ENCODE measurements around the gene PPA2.
A peak's percentile ranks its signal among the peaks of the same experiment; 100 is the strongest.

Gene PPA2

GRCh38 chr4:105474099-105474518 lies 247 bp upstream of the PPA2 start:
- Histone ChIP-seq H3K27me3 (no peaks in the 10 kb centered on the region), H3K9me3 (no peaks in the 10 kb centered on the region), H3K4me3 (ENCODE audit: low read depth in 1 of 2, low read length in 1 of 2) (peak overlapping the region; percentile 74 to 96), H3K4me1 (ENCODE audit: control insufficient read depth in 1 of 2, insufficient read depth in 1 of 2, low read depth in 1 of 2, low read length in 1 of 2) (peaks cover 40 to 41% of the 10 kb centered on the region in 2 experiments), H3K36me3 (no peaks in the 10 kb centered on the region), H3K27ac (peak overlapping the region; percentile 88)
- peak; percentile 64 for TF ChIP-seq CTCF (IDR thresholded peaks at IDR 0.05)

GRCh38 chr4:105472871-105473323 lies 965 bp downstream of the PPA2 start:
- no peaks in the 10 kb centered on the region for H3K27me3 ChIP-seq
- peak overlapping the region; percentile 88 for H3K27ac ChIP-seq
- no peak for TF ChIP-seq CTCF (IDR thresholded peaks at IDR 0.05)
- H3K36me3 ChIP-seq: no peaks in the 10 kb centered on the region
- H3K9me3 ChIP-seq: no peaks in the 10 kb centered on the region
- H3K4me3 ChIP-seq (ENCODE audit: low read depth in 1 of 2, low read length in 1 of 2): peak overlapping the region; percentile 74 to 96
- peaks cover 40 to 41% of the 10 kb centered on the region in 2 experiments for H3K4me1 ChIP-seq (ENCODE audit: control insufficient read depth in 1 of 2, insufficient read depth in 1 of 2, low read depth in 1 of 2, low read length in 1 of 2)

GRCh38 chr4:105471566-105472176 lies 2.2 kb downstream of the PPA2 start:
- TF ChIP-seq CTCF (IDR thresholded peaks at IDR 0.05): peak; percentile 75
- peaks cover 40 to 41% of the 10 kb centered on the region in 2 experiments for H3K4me1 ChIP-seq (ENCODE audit: control insufficient read depth in 1 of 2, insufficient read depth in 1 of 2, low read depth in 1 of 2, low read length in 1 of 2)
- H3K9me3 ChIP-seq: no peaks in the 10 kb centered on the region
- H3K4me3 ChIP-seq (ENCODE audit: low read depth in 1 of 2, low read length in 1 of 2): peak overlapping the region; percentile 36 to 74
- peak overlapping the region; percentile 64 for H3K27ac ChIP-seq
- H3K36me3 ChIP-seq: peaks cover 3% of the 10 kb centered on the region
- no peaks in the 10 kb centered on the region for H3K27me3 ChIP-seq

- no peak overlapping the region for H3K4me3 ChIP-seq (ENCODE audit: low read depth in 1 of 2, low read length in 1 of 2)
- H3K36me3 ChIP-seq: peaks cover 5% of the 10 kb centered on the region
- H3K4me1 ChIP-seq (ENCODE audit: control insufficient read depth in 1 of 2, insufficient read depth in 1 of 2, low read depth in 1 of 2, low read length in 1 of 2): peaks cover 40 to 41% of the 10 kb centered on the region in 2 experiments
- no peak for TF ChIP-seq CTCF (IDR thresholded peaks at IDR 0.05)
- peak overlapping the region; percentile 64 for H3K27ac ChIP-seq
- no peaks in the 10 kb centered on the region for H3K9me3 ChIP-seq
- H3K27me3 ChIP-seq: no peaks in the 10 kb centered on the region
These were observed 3.1 kb downstream of the PPA2 start for GRCh38 chr4:105470766-105471165.

GRCh38 chr4:105469736-105470135 lies 4.1 kb downstream of the PPA2 start:
- Histone ChIP-seq H3K9me3 (no peaks in the 10 kb centered on the region), H3K36me3 (peaks cover 5% of the 10 kb centered on the region), H3K4me1 (ENCODE audit: control insufficient read depth in 1 of 2, insufficient read depth in 1 of 2, low read depth in 1 of 2, low read length in 1 of 2) (peaks cover 40 to 41% of the 10 kb centered on the region in 2 experiments), H3K27me3 (no peaks in the 10 kb centered on the region), H3K4me3 (ENCODE audit: low read depth in 1 of 2, low read length in 1 of 2) (peak overlapping the region in 1 of 2 experiments; percentile 9), H3K27ac (peak overlapping the region; percentile 64)
- no peak for TF ChIP-seq CTCF (IDR thresholded peaks at IDR 0.05)

Measured in neutrophil (primary cell).